Activated B cell treated with CpG ODN at 0.5 μM for 24 hours (primary cell): ENCODE measurements around the gene GPR146. TPM values are rescaled to one million over a fixed set of nuclear protein-coding genes. Genes with fewer than 3 reads are reported as not detected.

Experiments used
- ATAC-seq: fragments of 200-7000 bp; cut with Tn5 transposase; one replicate; pipeline ENCODE4 v1.10.0; 2021; ENCODE audit warnings: low read depth, mild to moderate bottlenecking, moderate library complexity
- CTCF ChIA-PET: fragments of 350-600 bp; sonication (Branson Sonifier 250); formaldehyde crosslinking; loops from one replicate; lab custom pipeline; 2021; ENCODE audit warnings: antibody characterized with exemption; lab: Charles Lee
- POLR2A ChIA-PET: fragments of 350-600 bp; sonication (Branson Sonifier 250); formaldehyde crosslinking; loops from one replicate; lab custom pipeline; 2021; ENCODE audit warnings: antibody characterized with exemption; lab: Charles Lee
- DNase-seq: peaks from one replicate; pipeline ENCODE4 v3.0.0; 2022
- H3K27ac Mint-ChIP-seq: one replicate; pipeline ENCODE4 v1.8.0; 2020; ENCODE audit warnings: mixed read lengths
- H3K27me3 Mint-ChIP-seq: one replicate; pipeline ENCODE4 v1.8.0; 2021; ENCODE audit warnings: mixed read lengths
- H3K36me3 Mint-ChIP-seq: one replicate; pipeline ENCODE4 v1.8.0; 2021; ENCODE audit warnings: low read depth, mixed read lengths
- H3K4me1 Mint-ChIP-seq: one replicate; pipeline ENCODE4 v1.8.0; 2021; ENCODE audit warnings: mixed read lengths
- H3K4me3 Mint-ChIP-seq: one replicate; pipeline ENCODE4 v1.8.0; 2020; ENCODE audit warnings: mild to moderate bottlenecking, mixed read lengths
- H3K9me3 Mint-ChIP-seq: one replicate; pipeline ENCODE4 v1.8.0; 2020; ENCODE audit warnings: mixed read lengths
- CTCF ChIP-seq: fragments of 200-600 bp; IDR thresholded peaks from one replicate; pipeline ENCODE4 v1.8.0; 2022; ENCODE audit warnings: antibody characterized with exemption, mild to moderate bottlenecking
- intact Hi-C: fragments of 100-400 bp; cut with micrococcal nuclease; formaldehyde crosslinking; loops from one replicate; pipeline ENCODE4 v1.15.1; 2024
- total RNA-seq: library from RNA; stranded (reverse); gene quantifications from 2 replicates; pipeline ENCODE4 v1.2.3, GENCODE V29; 2022

The GPR146 gene
- total RNA-seq, 1 donor from 2014 or later: 6.9 TPM

- CTCF ChIA-PET: interaction anchor here (2.6 kb wide), 1 partner anchor 86 kb away, joined by 7 read pairs; no protein-coding TSS in a partner anchor
- Mint-ChIP-seq H3K4me1 (peaks cover 2% of the 10 kb centered on the region), H3K27ac (no peak overlapping the region), H3K4me3 (no peak overlapping the region), H3K9me3 (no peaks in the 10 kb centered on the region), H3K36me3 (no peaks in the 10 kb centered on the region), H3K27me3 (no peaks in the 10 kb centered on the region)
- DNase-seq (no peak), ATAC-seq (no peak)
- intact Hi-C loops: no loop called here
- POLR2A ChIA-PET: interaction anchor here (0.6 kb wide), 1 partner anchor 46 kb away, joined by 4 read pairs; no protein-coding TSS in a partner anchor
- TF ChIP-seq CTCF: no peak
Observed at GRCh38 chr7:1079546-1079945, 35.2 kb downstream of the GPR146 start.

DNA sequence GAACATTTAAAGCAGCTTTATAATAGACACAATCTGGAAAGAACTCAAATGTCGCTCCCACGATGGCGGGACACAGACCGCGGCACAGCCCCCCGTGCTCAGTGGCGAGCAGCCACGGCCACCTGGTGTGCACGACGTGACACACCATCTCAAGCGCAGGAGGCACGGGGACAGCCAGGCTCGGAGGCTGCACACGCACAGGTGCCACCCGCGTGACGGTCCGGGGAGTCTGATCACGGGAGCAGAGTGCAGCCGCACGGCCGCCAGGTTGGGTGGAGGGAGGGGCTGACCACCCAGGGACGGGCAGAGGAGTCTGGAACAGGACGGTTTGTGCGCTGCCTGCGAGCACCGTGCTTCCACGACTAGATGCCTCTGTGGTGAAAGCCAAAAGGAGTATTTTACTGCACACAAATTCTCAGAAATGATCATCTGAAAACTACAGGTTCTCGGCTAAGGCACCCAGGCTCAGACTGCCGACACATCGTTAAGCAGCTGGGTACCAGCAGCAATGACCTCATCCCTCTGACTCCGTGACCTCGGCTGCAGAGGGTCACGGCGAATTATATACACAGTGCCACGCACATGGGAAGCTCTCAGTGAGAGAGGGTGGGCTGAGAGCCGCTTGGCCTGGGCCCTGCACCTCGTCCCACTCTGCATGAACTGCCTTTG lies 36.0 kb downstream of the GPR146 start:
- Mint-ChIP-seq H3K36me3 (no peaks in the 10 kb centered on the region), H3K4me1 (peaks cover 10% of the 10 kb centered on the region), H3K9me3 (no peaks in the 10 kb centered on the region), H3K4me3 (no peak overlapping the region), H3K27ac (no peak overlapping the region), H3K27me3 (no peaks in the 10 kb centered on the region)
- TF ChIP-seq CTCF: no peak
- POLR2A ChIA-PET: no interaction called here
- intact Hi-C loops: no loop called here
- no peak for ATAC-seq
- CTCF ChIA-PET: no interaction called here
- DNase-seq: no peak

GRCh38 chr7:1080921-1081255 lies 36.5 kb downstream of the GPR146 start:
- Mint-ChIP-seq H3K27ac (no peak overlapping the region), H3K4me1 (peaks cover 13% of the 10 kb centered on the region), H3K36me3 (no peaks in the 10 kb centered on the region), H3K9me3 (no peaks in the 10 kb centered on the region), H3K4me3 (no peak overlapping the region), H3K27me3 (no peaks in the 10 kb centered on the region)
- POLR2A ChIA-PET: no interaction called here
- intact Hi-C loops: no loop called here
- TF ChIP-seq CTCF: no peak
- no peak for DNase-seq
- ATAC-seq: no peak
- CTCF ChIA-PET: no interaction called here

GRCh38 chr7:1081336-1081735 lies 37.0 kb downstream of the GPR146 start:
- no peak for TF ChIP-seq CTCF
- ATAC-seq: no peak
- no peaks in the 10 kb centered on the region for H3K9me3 Mint-ChIP-seq

GRCh38 chr7:1081931-1082401 lies 37.6 kb downstream of the GPR146 start:
- intact Hi-C loops: no loop called here
- H3K4me3 Mint-ChIP-seq: no peak overlapping the region
- DNase-seq: no peak
- H3K9me3 Mint-ChIP-seq: no peaks in the 10 kb centered on the region
- no peaks in the 10 kb centered on the region for H3K36me3 Mint-ChIP-seq
- ChIA-PET CTCF (no interaction called here), POLR2A (no interaction called here)
- H3K4me1 Mint-ChIP-seq: peaks cover 24% of the 10 kb centered on the region
- no peak for ATAC-seq
- no peaks in the 10 kb centered on the region for H3K27me3 Mint-ChIP-seq
- no peak for TF ChIP-seq CTCF
- no peak overlapping the region for H3K27ac Mint-ChIP-seq

More at GRCh38 chr7:1081336-1081735, 37.0 kb downstream of the GPR146 start:
- Mint-ChIP-seq H3K27me3 (no peaks in the 10 kb centered on the region), H3K36me3 (no peaks in the 10 kb centered on the region), H3K4me3 (no peak overlapping the region), H3K27ac (no peak overlapping the region), H3K4me1 (peaks cover 18% of the 10 kb centered on the region)
- DNase-seq: no peak
- ChIA-PET POLR2A (no interaction called here), CTCF (no interaction called here)
- intact Hi-C loops: no loop called here
